Calu3 (cell line): ENCODE results near the gene ARHGAP21. TPM values are rescaled to one million over a fixed set of nuclear protein-coding genes. Genes with fewer than 3 reads are reported as not detected.
A peak's percentile ranks its signal among the peaks of the same experiment; 100 is the strongest.
"Not testable (repeated sequence)": the region's sequence is repeated elsewhere in the genome, so short reads cannot be mapped to it uniquely, and the experiment has no call there.

Experiments
- Bru-seq: library from RNA; stranded (reverse); fragments of 400-500 nt; gene quantifications from one replicate; lab custom pipeline; 2021; lab: Mats Ljungman, UMichigan
- BruChase-seq, 2 experiments: library from RNA; stranded (reverse); fragments of 400-500 nt; gene quantifications; one replicate each; lab custom pipeline; 2021; lab: Mats Ljungman, UMichigan
- BruUV-seq: library from RNA; stranded (reverse); fragments of 400-500 nt; replicated peaks from 2 replicates; lab custom pipeline; 2021; lab: Mats Ljungman, UMichigan
- CTCF ChIA-PET: fragments of 300-600 bp; sonication (Branson Sonifier 250); formaldehyde crosslinking; loops from one replicate; lab custom pipeline; 2022; ENCODE audit warnings: antibody characterized with exemption; lab: Charles Lee
- DNase-seq: peaks from one replicate; pipeline ENCODE4 v3.0.0; 2022
- H3K27ac Mint-ChIP-seq: one replicate; pipeline ENCODE4 v1.8.0; 2022; ENCODE audit warnings: mixed read lengths; ENCODE audit not compliant: unreplicated experiment
- H3K27me3 Mint-ChIP-seq: one replicate; pipeline ENCODE4 v1.8.0; 2022; ENCODE audit warnings: mixed read lengths; ENCODE audit not compliant: unreplicated experiment
- H3K36me3 Mint-ChIP-seq: one replicate; pipeline ENCODE4 v1.8.0; 2022; ENCODE audit warnings: mild to moderate bottlenecking, moderate library complexity, mixed read lengths; ENCODE audit not compliant: insufficient read depth, unreplicated experiment
- H3K4me1 Mint-ChIP-seq: one replicate; pipeline ENCODE4 v1.8.0; 2022; ENCODE audit warnings: mild to moderate bottlenecking, low read depth, mixed read lengths; ENCODE audit not compliant: unreplicated experiment
- H3K4me3 Mint-ChIP-seq: one replicate; pipeline ENCODE4 v1.8.0; 2022; ENCODE audit warnings: mild to moderate bottlenecking, low read depth, moderate library complexity, mixed read lengths; ENCODE audit not compliant: unreplicated experiment
- H3K9me3 Mint-ChIP-seq: one replicate; pipeline ENCODE4 v1.8.0; 2022; ENCODE audit warnings: low read depth, mixed read lengths; ENCODE audit not compliant: unreplicated experiment
- intact Hi-C: fragments of 100-400 bp; cut with micrococcal nuclease; formaldehyde crosslinking; loops from one replicate; pipeline ENCODE4 v1.10.0; 2022; ENCODE audit not compliant: unreplicated experiment
- long read RNA-seq: library from polyadenylated mRNA; stranded (forward); transcript quantifications from one replicate; pipeline ENCODE4 v2.0.0, GENCODE V29; 2022
- total RNA-seq: library from RNA; stranded (reverse); gene quantifications from 2 replicates; pipeline ENCODE4 v1.2.3, GENCODE V29; 2022
- TF ChIP-seq, protein P1 (sequence below): fragments of 200-600 bp; IDR thresholded peaks from one replicate; pipeline ENCODE4 v1.8.0; 2022; ENCODE audit warnings: antibody characterized with exemption; ENCODE audit not compliant: unreplicated experiment

The ARHGAP21 gene
- total RNA-seq (67.0 and 67.5 TPM in 2 replicates), Bru-seq, nascent RNA (percentile 85 among the genes with signal in this experiment), BruChase-seq, experiment 1, labeled RNA remaining after a 6-hour chase (percentile 79 among the genes with signal in this experiment), BruChase-seq, experiment 2, labeled RNA remaining after a 2-hour chase (percentile 77 among the genes with signal in this experiment)
- long read RNA-seq, partial matches to known transcripts: 1 of 9 reads
- long read RNA-seq, other reads (novel, unspliced or antisense): 6 of 9 reads

GRCh38 chr10:24723788-24724380 lies at the start of gene ARHGAP21:
TSS of gene ARHGAP21 (minus strand) at chr10:24723887. CDS start at chr10:24721899, 1,988 bp downstream.
- intact Hi-C loops: loop anchor here (2.0 to 10.0 kb wide), 5 partner anchors 38 to 268 kb away; partner anchors contain the start of gene PRTFDC1
- TF ChIP-seq, protein P1, sequence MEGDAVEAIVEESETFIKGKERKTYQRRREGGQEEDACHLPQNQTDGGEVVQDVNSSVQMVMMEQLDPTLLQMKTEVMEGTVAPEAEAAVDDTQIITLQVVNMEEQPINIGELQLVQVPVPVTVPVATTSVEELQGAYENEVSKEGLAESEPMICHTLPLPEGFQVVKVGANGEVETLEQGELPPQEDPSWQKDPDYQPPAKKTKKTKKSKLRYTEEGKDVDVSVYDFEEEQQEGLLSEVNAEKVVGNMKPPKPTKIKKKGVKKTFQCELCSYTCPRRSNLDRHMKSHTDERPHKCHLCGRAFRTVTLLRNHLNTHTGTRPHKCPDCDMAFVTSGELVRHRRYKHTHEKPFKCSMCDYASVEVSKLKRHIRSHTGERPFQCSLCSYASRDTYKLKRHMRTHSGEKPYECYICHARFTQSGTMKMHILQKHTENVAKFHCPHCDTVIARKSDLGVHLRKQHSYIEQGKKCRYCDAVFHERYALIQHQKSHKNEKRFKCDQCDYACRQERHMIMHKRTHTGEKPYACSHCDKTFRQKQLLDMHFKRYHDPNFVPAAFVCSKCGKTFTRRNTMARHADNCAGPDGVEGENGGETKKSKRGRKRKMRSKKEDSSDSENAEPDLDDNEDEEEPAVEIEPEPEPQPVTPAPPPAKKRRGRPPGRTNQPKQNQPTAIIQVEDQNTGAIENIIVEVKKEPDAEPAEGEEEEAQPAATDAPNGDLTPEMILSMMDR: no peak
- Mint-ChIP-seq H3K9me3 (no peaks in the 10 kb centered on the region), H3K4me3 (no peak within 1 kb of the TSS), H3K4me1 (peaks cover 6% of the 10 kb centered on the region), H3K36me3 (peaks cover 48% of the 10 kb centered on the region), H3K27me3 (no peaks in the 10 kb centered on the region), H3K27ac (peak within 1 kb of the TSS; percentile 88)
- CTCF ChIA-PET: interaction anchor here (0.6 kb wide), 1 partner anchor 80 kb away, joined by 4 read pairs; no protein-coding TSS in a partner anchor
- TSS peak; percentile 55 for BruUV-seq
- peak; percentile 46 for DNase-seq

GRCh38 chr10:24771943-24772694 lies 48.4 kb upstream of the ARHGAP21 start:
- no peak for DNase-seq
- TF ChIP-seq, protein P1: no peak
- Mint-ChIP-seq H3K9me3 (no peaks in the 10 kb centered on the region), H3K4me3 (no peak overlapping the region), H3K4me1 (no peaks in the 10 kb centered on the region), H3K27me3 (no peaks in the 10 kb centered on the region), H3K36me3 (no peaks in the 10 kb centered on the region), H3K27ac (no peak overlapping the region)
- intact Hi-C loops: no loop called here
- no TSS peak for BruUV-seq
- CTCF ChIA-PET: no interaction called here

- BruUV-seq, H3K36me3 Mint-ChIP-seq, H3K4me3 Mint-ChIP-seq, DNase-seq, H3K27ac Mint-ChIP-seq, CTCF ChIA-PET, H3K27me3 Mint-ChIP-seq, H3K9me3 Mint-ChIP-seq: not testable (repeated sequence)
- intact Hi-C loops: loop anchor here (5.0 kb wide), 1 partner anchor 43 kb away; the partner anchor contains the start of gene ARHGAP21
- peaks cover 21% of the 10 kb centered on the region for H3K4me1 Mint-ChIP-seq
These were observed 41.3 kb upstream of the ARHGAP21 start for GRCh38 chr10:24764991-24765390.

DNA sequence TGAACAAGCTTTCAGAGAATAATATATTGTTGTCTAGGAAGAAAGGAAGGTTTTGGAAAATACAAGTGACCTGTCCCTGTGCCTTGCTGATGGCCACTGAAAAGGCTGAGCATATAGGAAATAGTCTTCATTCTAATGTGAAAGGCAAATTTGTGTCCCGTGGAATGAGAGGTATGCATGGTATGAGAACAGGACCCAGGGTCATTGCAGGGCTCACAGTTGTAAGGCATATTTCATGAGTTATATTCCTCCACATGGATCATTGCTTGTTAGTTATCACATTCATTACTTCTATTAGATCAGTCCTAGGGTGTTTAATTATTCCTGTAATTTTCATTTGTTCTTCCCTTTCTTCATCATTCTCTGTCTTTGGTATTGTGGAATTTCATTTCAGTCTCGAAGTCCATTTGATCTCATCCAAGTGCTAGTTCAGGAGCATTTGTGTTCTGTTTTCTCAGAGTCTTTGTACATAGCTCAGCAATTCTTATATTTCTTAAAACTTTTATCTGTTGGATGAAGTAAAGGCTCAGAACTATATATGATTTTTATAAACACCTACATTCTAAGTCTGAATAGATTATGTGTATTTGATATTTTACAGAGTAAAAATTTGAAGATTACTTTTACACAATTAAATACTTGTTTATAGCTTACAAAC lies 39.4 kb upstream of the ARHGAP21 start:
- intact Hi-C loops: loop anchor here (5.0 kb wide), 1 partner anchor 41 kb away; the partner anchor contains the start of gene ARHGAP21
- H3K36me3 Mint-ChIP-seq: no peaks in the 10 kb centered on the region
- H3K4me1 Mint-ChIP-seq: peaks cover 21% of the 10 kb centered on the region
- no TSS peak for BruUV-seq
- DNase-seq: peak; percentile 33
- TF ChIP-seq, protein P1: no peak
- no peak overlapping the region for H3K4me3 Mint-ChIP-seq
- CTCF ChIA-PET: no interaction called here
- peaks cover 8% of the 10 kb centered on the region for H3K9me3 Mint-ChIP-seq
- H3K27me3 Mint-ChIP-seq: no peaks in the 10 kb centered on the region
- no peak overlapping the region for H3K27ac Mint-ChIP-seq
